ENCODE data around the gene LRRC8B. TPM values are rescaled to one million over a fixed set of nuclear protein-coding genes. Genes with fewer than 3 reads are reported as not detected.

Gene LRRC8B
- total and polyA plus RNA-seq, 2 of the 13 experiments (the other 11 are each of a cell fraction or from before 2014, with no cell fraction given): 4.9 to 7.6 TPM

DNA sequence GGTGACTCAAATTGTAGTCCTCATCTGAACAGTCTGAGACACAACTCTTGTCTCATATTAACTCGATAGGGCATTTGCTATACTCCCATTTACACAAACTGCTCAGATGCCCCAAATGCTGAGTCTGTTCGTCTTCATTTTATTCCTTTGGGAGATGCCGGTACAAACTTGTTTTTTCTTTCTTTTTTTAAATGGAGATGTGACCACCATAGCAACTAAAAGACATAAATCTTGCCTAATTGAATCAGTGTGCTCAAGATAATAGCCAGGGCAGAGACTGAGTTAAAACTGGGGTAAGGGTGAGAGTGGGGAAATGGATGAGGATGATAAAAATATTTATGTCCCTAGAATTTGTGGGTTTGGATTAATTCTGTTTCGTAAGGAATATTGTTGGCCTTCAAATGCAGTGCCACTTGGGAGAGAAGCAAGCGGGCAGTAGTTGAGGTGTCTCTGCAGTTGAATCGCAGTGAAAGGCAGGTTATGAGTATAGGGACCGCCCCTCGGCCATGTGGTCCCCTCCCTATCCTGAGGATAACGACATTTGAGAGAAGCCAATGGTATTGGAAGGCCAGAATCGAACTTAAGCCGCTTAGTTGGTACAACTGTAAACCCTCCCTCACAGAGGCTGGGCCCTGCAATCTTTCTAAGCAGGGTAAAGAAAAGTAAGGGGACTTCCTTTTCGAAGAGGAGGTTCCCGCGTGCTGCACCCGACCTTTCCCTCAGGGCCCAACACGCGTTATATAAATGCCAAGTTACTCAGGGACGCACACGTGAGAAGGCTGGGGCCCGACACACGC is 859 bp upstream of the LRRC8B start (continued):
- TF ChIP-seq ZNF17 (CRISPR knock-in tag; IDR thresholded peaks at IDR 0.05) (no peak), BHLHE40 (IDR thresholded peaks at IDR 0.05; ENCODE audit: low read length) (peak; percentile 57), ZNF12 (CRISPR knock-in tag; IDR thresholded peaks at IDR 0.05) (peak; percentile 19; the same call in 1 of the 2 replicates), PRMT3 (CRISPR knock-in tag; IDR thresholded peaks at IDR 0.05; ENCODE audit: borderline replicate concordance, low read depth) (no peak), ATRX (CRISPR knock-in tag; IDR thresholded peaks at IDR 0.05; ENCODE audit: borderline replicate concordance) (no peak), SAFB2 (CRISPR knock-in tag; IDR thresholded peaks at IDR 0.05; ENCODE audit: borderline replicate concordance, low read depth) (no peak), MEIS1 (CRISPR knock-in tag; IDR thresholded peaks at IDR 0.05; ENCODE audit: borderline replicate concordance) (no peak), ZNF644 (CRISPR knock-in tag; IDR thresholded peaks at IDR 0.05; ENCODE audit: low read depth) (no peak), MEF2D (CRISPR knock-in tag; IDR thresholded peaks at IDR 0.05) (0 out of 2 replicates have a peak, but pooled peaks have one; percentile 61), HMGA1 (CRISPR knock-in tag; conservative IDR thresholded peaks at IDR 0.05) (no peak), ZIK1 (CRISPR knock-in tag; IDR thresholded peaks at IDR 0.05; ENCODE audit: borderline replicate concordance, low read depth) (no peak), TSC22D2 (CRISPR knock-in tag; IDR thresholded peaks at IDR 0.05; ENCODE audit: borderline replicate concordance) (no peak), ZSCAN21 (CRISPR knock-in tag; IDR thresholded peaks at IDR 0.05; ENCODE audit: borderline replicate concordance) (no peak), ZNF30 (CRISPR knock-in tag; IDR thresholded peaks at IDR 0.05) (0 out of 2 replicates have a peak, but pooled peaks have one; percentile 49), ZNF761 (CRISPR knock-in tag; conservative IDR thresholded peaks at IDR 0.05) (peak; percentile 18; the same call in 1 of the 2 replicates), KLF13 (CRISPR knock-in tag; IDR thresholded peaks at IDR 0.05) (0 out of 2 replicates have a peak, but pooled peaks have one; percentile 76), ZNF160 (CRISPR knock-in tag; IDR thresholded peaks at IDR 0.05) (no peak), PHF20 (CRISPR knock-in tag; IDR thresholded peaks at IDR 0.05) (no peak), ZNF773 (CRISPR knock-in tag; IDR thresholded peaks at IDR 0.05; ENCODE audit: borderline replicate concordance) (no peak), KLF9 (CRISPR knock-in tag; IDR thresholded peaks at IDR 0.05; ENCODE audit: low read depth) (no peak), TBL1XR1 (IDR thresholded peaks at IDR 0.05; ENCODE audit: borderline replicate concordance, low read length, partially characterized antibody) (no peak), ZNF333 (CRISPR knock-in tag; IDR thresholded peaks at IDR 0.05; ENCODE audit: borderline replicate concordance) (no peak), ZSCAN29 (CRISPR knock-in tag; conservative IDR thresholded peaks at IDR 0.05) (no peak), KAT8 (CRISPR knock-in tag; IDR thresholded peaks at IDR 0.05) (no peak), ZFP41 (CRISPR knock-in tag; IDR thresholded peaks at IDR 0.05; ENCODE audit: borderline replicate concordance) (peak; percentile 88; the same call in 1 of the 2 replicates), ARNT2 (CRISPR knock-in tag; IDR thresholded peaks at IDR 0.05; ENCODE audit: low read depth) (no peak), DMAP1 (CRISPR knock-in tag; IDR thresholded peaks at IDR 0.05) (no peak), ARID2 (CRISPR knock-in tag; IDR thresholded peaks at IDR 0.05; ENCODE audit: borderline replicate concordance) (no peak)
- TF ChIP-seq, protein P1, sequence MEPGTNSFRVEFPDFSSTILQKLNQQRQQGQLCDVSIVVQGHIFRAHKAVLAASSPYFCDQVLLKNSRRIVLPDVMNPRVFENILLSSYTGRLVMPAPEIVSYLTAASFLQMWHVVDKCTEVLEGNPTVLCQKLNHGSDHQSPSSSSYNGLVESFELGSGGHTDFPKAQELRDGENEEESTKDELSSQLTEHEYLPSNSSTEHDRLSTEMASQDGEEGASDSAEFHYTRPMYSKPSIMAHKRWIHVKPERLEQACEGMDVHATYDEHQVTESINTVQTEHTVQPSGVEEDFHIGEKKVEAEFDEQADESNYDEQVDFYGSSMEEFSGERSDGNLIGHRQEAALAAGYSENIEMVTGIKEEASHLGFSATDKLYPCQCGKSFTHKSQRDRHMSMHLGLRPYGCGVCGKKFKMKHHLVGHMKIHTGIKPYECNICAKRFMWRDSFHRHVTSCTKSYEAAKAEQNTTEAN (CRISPR knock-in tag; conservative IDR thresholded peaks at IDR 0.05): 0 out of 2 replicates have a peak, but pooled peaks have one; percentile 25
- TF ChIP-seq, protein P2, sequence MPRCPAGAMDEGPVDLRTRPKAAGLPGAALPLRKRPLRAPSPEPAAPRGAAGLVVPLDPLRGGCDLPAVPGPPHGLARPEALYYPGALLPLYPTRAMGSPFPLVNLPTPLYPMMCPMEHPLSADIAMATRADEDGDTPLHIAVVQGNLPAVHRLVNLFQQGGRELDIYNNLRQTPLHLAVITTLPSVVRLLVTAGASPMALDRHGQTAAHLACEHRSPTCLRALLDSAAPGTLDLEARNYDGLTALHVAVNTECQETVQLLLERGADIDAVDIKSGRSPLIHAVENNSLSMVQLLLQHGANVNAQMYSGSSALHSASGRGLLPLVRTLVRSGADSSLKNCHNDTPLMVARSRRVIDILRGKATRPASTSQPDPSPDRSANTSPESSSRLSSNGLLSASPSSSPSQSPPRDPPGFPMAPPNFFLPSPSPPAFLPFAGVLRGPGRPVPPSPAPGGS (CRISPR knock-in tag; IDR thresholded peaks at IDR 0.05): no peak
